HepG2 (cell line): ENCODE data around the gene SMAD7. TPM values are rescaled to one million over a fixed set of nuclear protein-coding genes. Genes with fewer than 3 reads are reported as not detected.

ENCODE experiments used
- AGO2 ChIP-seq: fragments of 200-400 bp; formaldehyde crosslinking; optimal IDR thresholded peaks from 2 replicates; pipeline ENCODE3; 2017; ENCODE audit warnings: mild to moderate bottlenecking, low read depth, low read length, moderate library complexity
- CREB1 ChIP-seq, 2 experiments: fragments of 450-650 bp in 1 of 2; IDR thresholded peaks; 2 replicates each; pipeline ENCODE4 v1.6.1; 2016 to 2017; ENCODE audit warnings: control low read depth in 1 of 2, mild to moderate bottlenecking in 1 of 2, missing compliant biosample characterization in 1 of 2, missing genetic modification characterization in 1 of 2
- KMT2B ChIP-seq: IDR thresholded peaks from 2 replicates; pipeline ENCODE4 v1.6.1; 2016; ENCODE audit warnings: missing genetic modification reagents, missing compliant biosample characterization
- SETDB1 ChIP-seq: sonication (generic); formaldehyde crosslinking; IDR thresholded peaks from 2 replicates; pipeline ENCODE4 v1.5.1; 2020; ENCODE audit warnings: missing genetic modification reagents, mild to moderate bottlenecking, borderline replicate concordance
- ZHX2 ChIP-seq, 2 experiments: sonication (generic) in 1 of 2; formaldehyde crosslinking in 1 of 2; IDR thresholded peaks; 2 replicates each; pipeline versions ENCODE4 v1.6.1 to v1.9.0; 2014 to 2022; ENCODE audit warnings: antibody characterized with exemption in 1 of 2, borderline replicate concordance in 1 of 2, inconsistent platforms in 1 of 2, low read depth in 1 of 2, missing genetic modification reagents in 1 of 2
- ZNF296 ChIP-seq: sonication (generic); formaldehyde crosslinking; conservative IDR thresholded peaks from 2 replicates; pipeline ENCODE4 v1.5.0; 2020; ENCODE audit warnings: mild to moderate bottlenecking, missing genetic modification reagents
- ZNF44 ChIP-seq: sonication (generic); formaldehyde crosslinking; IDR thresholded peaks from 2 replicates; pipeline ENCODE4 v1.5.1; 2020; ENCODE audit warnings: mild to moderate bottlenecking, missing genetic modification reagents
- ZNF484 ChIP-seq: sonication (generic); formaldehyde crosslinking; IDR thresholded peaks from 2 replicates; pipeline ENCODE4 v1.5.1; 2020; ENCODE audit warnings: mild to moderate bottlenecking, low read depth, missing genetic modification reagents, borderline replicate concordance
- ZNF891 ChIP-seq: sonication (generic); formaldehyde crosslinking; IDR thresholded peaks from 2 replicates; pipeline ENCODE4 v1.5.0; 2020; ENCODE audit warnings: mild to moderate bottlenecking, missing genetic modification reagents
- polyA plus RNA-seq, 8 experiments: library from polyadenylated mRNA; depleted of rRNA in 3 of 8; stranded (reverse) in 7 of 8; unstranded in 1 of 8; fragments of >200 nt; fragmentation: Illumina TruSeq in 4 of 8; extraction: Trizol in 4 of 8; gene quantifications; 2 replicates each; pipeline versions ENCODE4 v1.2.1 to v1.2.3, GENCODE V29; 2011 to 2016; ENCODE audit warnings: low read depth in 4 of 8, missing spikeins in 1 of 8, mixed read lengths in 1 of 8; ENCODE audit not compliant: insufficient read depth in 1 of 8
- total RNA-seq, 5 experiments: library from RNA; depleted of rRNA; stranded (reverse); fragments of >200 nt; fragmentation: Illumina TruSeq; extraction: Trizol; gene quantifications; 2 replicates each; pipeline ENCODE4 v1.2.3, GENCODE V29; 2016; ENCODE audit warnings: low read depth in 1 of 5
- TF ChIP-seq, protein P1 (sequence below), 2 experiments: fragments of 450-650 bp in 1 of 2; sonication (generic) in 1 of 2; formaldehyde crosslinking in 1 of 2; IDR thresholded peaks; 2 replicates each; pipeline versions ENCODE4 v1.6.1 to v1.8.0; 2016 to 2022; ENCODE audit warnings: antibody characterized with exemption in 1 of 2, mild to moderate bottlenecking in 1 of 2, missing genetic modification reagents in 1 of 2
- TF ChIP-seq, protein P2 (sequence below): sonication (generic); formaldehyde crosslinking; IDR thresholded peaks from 2 replicates; pipeline ENCODE4 v1.5.0; 2020; ENCODE audit warnings: missing genetic modification reagents

Gene SMAD7
- total and polyA plus RNA-seq, 2 of the 13 experiments (the other 11 are each of a cell fraction or from before 2014, with no cell fraction given): 17.4 to 24.7 TPM

DNA sequence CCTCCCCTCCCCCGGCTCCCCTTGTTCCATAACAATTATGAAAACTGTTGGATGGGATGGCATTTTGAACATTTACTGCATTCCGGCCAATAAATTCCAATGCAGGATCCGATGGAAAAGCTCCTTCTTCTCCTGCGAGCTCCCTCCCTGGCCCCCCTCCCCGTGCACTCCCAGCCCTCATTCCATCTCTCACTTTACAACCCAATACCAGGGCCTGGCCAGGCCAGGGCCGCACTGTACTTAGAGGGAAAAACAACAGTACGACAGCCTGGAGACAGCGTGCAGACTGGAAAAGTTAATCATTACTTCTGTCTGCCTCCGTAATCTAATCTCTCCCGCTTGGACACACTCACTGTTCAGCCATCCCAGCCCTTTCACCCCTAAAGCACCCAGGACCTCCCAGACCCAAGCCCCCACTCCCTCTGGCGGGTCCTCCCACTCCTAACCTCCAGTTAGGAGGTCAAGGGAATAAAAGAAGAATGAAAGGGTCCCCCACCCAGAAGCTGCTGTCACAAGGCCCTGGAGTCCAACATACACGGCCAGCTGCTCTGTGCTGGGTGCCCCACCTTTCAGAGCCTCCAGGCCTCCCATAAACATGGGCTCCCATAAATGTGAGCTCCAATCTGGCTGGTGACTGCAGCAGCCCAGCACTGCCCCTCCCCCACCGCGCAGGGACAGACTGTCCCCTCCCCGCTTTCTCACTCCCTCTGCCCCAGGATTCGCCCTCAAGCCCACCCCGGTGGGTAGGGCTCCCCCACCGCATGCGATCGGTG, 20.6 kb downstream of the SMAD7 start (continued):
- TF ChIP-seq, protein P1, sequence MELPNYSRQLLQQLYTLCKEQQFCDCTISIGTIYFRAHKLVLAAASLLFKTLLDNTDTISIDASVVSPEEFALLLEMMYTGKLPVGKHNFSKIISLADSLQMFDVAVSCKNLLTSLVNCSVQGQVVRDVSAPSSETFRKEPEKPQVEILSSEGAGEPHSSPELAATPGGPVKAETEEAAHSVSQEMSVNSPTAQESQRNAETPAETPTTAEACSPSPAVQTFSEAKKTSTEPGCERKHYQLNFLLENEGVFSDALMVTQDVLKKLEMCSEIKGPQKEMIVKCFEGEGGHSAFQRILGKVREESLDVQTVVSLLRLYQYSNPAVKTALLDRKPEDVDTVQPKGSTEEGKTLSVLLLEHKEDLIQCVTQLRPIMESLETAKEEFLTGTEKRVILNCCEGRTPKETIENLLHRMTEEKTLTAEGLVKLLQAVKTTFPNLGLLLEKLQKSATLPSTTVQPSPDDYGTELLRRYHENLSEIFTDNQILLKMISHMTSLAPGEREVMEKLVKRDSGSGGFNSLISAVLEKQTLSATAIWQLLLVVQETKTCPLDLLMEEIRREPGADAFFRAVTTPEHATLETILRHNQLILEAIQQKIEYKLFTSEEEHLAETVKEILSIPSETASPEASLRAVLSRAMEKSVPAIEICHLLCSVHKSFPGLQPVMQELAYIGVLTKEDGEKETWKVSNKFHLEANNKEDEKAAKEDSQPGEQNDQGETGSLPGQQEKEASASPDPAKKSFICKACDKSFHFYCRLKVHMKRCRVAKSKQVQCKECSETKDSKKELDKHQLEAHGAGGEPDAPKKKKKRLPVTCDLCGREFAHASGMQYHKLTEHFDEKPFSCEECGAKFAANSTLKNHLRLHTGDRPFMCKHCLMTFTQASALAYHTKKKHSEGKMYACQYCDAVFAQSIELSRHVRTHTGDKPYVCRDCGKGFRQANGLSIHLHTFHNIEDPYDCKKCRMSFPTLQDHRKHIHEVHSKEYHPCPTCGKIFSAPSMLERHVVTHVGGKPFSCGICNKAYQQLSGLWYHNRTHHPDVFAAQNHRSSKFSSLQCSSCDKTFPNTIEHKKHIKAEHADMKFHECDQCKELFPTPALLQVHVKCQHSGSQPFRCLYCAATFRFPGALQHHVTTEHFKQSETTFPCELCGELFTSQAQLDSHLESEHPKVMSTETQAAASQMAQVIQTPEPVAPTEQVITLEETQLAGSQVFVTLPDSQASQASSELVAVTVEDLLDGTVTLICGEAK (IDR thresholded peaks at IDR 0.05): no peak
- TF ChIP-seq, protein P1 (CRISPR knock-in tag; IDR thresholded peaks at IDR 0.05): 0 out of 2 replicates have a peak, but pooled peaks have one; percentile 18
- TF ChIP-seq KMT2B (CRISPR knock-in tag): no peak
- no peak for TF ChIP-seq SETDB1 (CRISPR knock-in tag)
- no peak for TF ChIP-seq ZNF44
- peak; percentile 16; the same call in 1 of the 2 replicates for TF ChIP-seq ZHX2 (IDR thresholded peaks at IDR 0.05; ENCODE audit: low read depth)
- TF ChIP-seq ZHX2 (CRISPR knock-in tag; IDR thresholded peaks at IDR 0.05; ENCODE audit: borderline replicate concordance): no peak
- TF ChIP-seq, protein P2, sequence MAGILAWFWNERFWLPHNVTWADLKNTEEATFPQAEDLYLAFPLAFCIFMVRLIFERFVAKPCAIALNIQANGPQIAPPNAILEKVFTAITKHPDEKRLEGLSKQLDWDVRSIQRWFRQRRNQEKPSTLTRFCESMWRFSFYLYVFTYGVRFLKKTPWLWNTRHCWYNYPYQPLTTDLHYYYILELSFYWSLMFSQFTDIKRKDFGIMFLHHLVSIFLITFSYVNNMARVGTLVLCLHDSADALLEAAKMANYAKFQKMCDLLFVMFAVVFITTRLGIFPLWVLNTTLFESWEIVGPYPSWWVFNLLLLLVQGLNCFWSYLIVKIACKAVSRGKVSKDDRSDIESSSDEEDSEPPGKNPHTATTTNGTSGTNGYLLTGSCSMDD (CRISPR knock-in tag): no peak
- TF ChIP-seq CREB1 (IDR thresholded peaks at IDR 0.05): no peak
- TF ChIP-seq CREB1 (CRISPR knock-in tag; IDR thresholded peaks at IDR 0.05): peak; percentile 45
- no peak for TF ChIP-seq ZNF484 (CRISPR knock-in tag)
- TF ChIP-seq ZNF296 (CRISPR knock-in tag): no peak
- TF ChIP-seq AGO2: peak; percentile 29
- TF ChIP-seq ZNF891 (CRISPR knock-in tag): peak; percentile 50; the same call in 1 of the 2 replicates
